Stimulated activated CD8-positive, alpha-beta memory T cell treated with anti-CD3 and anti-CD28 coated beads, Interleukin-7, amount 100 ng/mL, for 24 hours (primary cell): ENCODE data around the gene ME1.
"Not testable (repeated sequence)": the region's sequence is repeated elsewhere in the genome, so short reads cannot be mapped to it uniquely, and the experiment has no call there.

Source experiments
- DNase-seq: peaks from one replicate; pipeline ENCODE4 v3.0.0-alpha.2; 2020; ENCODE audit warnings: low read depth

The ME1 gene

DNA sequence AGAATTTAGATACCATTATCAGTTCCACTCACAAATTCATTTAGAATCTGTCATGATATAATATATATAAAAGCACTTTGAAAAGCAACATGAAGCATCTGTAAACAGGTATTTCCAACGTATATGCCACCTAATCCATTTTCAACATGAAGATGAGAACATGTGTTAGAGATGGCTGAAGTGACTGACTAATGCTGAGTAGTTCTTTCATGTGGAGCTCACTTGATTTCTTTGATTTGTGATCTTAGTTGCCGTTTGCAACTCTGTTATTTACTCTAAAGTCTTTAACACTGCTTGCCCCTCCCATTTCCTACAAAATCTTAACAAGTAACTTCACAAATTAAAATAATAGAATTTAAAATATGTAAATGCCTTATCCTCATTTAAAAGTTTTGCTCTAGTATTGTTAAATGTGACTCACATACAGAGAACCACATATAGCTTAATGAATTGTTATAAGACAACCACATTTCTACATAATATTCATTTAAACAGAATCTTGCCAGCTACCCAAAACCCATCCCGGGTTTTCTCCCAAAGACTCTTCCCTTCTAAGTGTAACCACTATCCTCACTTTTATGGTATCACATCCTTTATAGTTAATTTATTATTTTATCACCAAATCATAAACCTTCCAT is 78.3 kb downstream of the ME1 start:
- DNase-seq = no peak

DNA sequence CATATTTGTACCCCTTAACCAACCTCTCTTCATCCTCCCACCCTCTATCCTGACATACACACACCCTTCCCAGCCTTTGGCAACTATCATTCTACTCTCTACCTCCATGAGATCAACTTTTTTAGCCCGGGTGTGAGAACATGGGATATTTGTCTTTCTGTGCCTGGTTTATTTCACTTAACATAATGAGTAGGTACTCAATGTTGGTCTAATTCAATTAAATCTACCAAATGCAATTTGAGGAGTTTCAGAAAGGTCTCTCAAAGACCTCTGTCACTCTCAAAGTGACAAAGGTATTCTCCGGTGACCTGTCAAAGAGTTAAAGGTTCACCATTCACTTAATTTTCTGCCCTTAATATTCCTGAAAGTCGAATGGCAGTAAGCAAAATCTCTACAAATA is 87.7 kb downstream of the ME1 start:
- no peak for DNase-seq

DNA sequence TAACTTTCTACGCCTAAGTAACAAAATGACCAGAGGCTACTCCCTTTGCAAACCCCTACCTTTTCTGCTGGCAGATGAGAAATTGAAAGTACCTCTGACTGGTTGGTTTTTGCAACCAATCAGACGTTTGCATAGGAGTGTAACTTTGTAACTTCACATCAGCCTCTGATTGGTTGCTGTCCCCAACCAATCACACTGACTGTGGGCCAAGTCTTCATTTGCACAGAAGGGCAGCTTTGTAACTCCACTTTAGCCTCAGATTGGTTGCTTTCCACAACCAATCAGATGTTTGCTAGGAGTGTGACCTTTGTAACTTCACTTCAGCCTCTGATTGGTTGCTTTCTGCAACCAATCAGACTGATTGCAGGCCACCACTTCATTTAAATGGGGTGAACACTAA is 89.1 kb downstream of the ME1 start:
- DNase-seq = no peak

DNA sequence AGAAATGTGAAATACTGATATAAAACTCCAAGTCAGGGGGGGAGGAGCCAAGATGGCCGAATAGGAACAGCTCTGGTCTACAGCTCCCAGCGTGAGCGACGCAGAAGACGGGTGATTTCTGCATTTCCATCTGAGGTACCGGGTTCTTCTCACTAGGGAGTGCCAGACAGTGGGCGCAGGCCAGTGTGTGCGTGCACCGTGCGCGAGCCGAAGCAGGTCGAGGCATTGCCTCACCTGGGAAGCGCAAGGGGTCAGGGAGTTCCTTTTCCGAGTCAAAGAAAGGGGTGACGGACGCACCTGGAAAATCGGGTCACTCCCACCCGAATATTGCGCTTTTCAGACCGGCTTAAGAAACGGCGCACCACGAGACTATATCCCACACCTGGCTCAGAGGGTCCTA is 96.9 kb downstream of the ME1 start:
- not testable (repeated sequence) for DNase-seq

DNA sequence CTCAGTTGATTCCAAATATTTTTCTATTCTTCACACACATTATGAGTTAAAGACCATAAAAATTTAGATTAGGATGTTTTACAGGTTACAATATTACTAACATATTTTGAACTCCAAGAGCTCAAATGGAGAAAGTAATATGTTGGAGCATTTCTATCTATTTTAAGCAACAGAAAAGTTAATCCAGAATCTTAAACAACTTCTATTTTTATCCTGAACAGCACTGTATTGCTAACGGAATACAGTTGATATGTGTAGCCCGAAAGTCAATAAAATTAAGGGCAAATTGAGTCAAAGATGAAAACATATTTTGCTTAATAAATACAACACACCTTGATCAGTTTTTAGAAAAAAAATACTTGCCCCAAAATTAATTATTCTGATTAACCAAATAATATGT is 97.4 kb downstream of the ME1 start:
- no peak for DNase-seq

DNA sequence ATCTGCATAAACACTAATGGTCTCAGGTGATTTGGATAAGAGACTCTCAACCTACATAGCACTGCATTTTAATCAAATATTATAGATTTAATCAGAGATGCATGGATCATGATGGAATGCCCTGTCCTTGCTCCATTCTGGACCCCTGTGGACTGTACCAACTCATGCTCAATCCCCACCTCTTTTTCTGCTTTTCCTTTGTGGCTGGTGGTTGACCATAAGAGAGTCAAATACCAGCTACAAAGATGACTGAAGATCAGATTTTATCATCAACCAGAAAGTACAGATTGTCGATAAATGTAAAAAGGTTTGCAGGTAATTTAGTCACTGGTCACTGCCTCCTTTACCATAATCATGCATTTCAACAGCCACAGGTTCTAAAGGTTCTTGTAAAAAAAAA is 116.2 kb downstream of the ME1 start:
- DNase-seq = no peak

DNA sequence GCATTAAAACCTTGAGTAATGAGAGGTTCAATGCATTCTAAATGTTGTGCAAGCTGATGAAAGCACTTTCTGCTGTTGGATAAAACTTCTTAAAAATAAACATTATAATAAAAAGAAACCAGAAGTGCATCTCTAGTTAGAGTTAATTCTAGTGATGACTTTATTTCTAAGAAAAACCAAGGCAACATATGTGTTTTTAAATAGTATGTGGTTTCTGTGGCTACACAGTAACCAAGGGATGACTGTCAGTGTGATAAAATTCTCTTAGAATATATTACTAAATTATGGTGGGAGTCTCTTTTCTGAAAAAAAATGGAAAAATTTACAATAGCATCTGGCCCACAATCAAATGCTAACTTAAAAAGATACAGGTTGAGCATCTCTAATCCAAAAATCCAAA is 117.0 kb downstream of the ME1 start:
- no peak for DNase-seq

DNA sequence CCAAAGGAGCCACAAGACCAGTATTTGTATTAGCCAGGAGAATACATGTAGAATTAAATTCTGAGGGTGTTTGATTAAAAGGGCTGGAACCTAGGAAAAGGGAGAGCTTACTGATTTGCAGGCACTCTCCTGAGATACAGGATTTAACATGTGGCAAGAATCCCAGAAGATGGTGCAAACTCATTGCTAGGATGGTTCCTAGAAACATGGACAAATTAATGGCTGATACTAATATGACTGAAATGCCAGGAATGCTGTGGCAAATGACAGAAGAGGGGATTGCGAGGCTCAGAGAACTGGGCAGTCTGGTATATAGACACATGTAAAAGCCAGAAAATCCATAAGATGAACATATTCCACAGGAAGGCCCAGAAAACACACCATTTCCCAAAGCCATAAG is 119.6 kb downstream of the ME1 start:
- no peak for DNase-seq

DNA sequence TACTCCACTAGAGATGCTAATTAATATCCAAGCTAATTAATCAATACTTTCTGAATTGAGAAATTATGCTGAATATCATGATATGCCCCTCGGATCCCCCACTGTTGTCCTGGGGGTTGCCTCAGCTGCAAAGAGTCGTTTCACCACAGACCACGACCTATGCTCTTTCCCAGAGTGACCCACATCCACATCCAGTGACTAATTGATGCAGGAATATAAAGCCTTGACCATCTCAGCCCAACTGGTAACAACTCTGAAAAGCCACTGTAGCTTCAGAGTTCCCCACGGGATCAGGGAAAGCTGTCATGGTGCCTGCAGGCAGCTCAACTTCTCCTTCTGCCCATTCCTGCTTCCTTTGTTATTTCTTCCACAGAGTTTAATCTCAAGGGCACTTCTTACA is 120.8 kb downstream of the ME1 start:
- no peak for DNase-seq

DNA sequence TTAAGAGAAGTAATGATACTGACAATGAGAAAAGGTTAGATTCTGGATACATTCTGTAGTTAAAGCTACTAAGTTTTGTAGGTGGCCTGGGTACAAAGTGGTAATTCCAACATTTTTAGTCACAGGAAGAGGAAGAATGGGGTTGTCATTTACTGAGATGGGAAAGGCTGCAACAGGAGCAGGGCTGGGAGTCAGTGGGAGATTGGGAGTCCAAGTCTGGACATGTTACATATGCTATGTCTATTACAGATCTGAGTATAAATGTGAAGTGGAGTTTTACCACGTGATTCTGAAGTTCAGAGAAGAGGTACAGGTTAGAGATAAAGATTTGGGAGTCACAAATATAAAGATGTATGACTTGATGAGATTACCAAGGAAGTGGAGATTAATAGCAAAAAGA is 121.5 kb downstream of the ME1 start:
- DNase-seq = no peak

DNA sequence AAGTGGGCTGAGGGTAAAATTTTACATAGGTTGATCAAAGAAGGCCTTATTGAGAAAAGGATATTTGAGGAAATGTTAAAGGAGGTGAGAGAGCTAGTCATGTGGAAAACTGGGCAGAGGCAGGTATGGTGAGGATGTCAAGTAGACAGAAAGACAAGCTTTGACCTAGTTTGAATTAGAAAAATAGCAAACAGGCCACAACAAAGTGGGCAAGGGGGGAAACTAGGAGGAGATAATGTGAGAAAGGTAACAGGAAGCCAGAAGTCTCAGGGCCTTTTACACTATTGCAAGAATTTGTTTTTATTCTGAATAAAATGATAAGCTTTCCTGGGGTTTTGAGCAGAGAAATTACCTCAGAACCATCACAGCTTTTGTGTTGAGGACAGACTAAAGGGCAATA is 122.0 kb downstream of the ME1 start:
- no peak for DNase-seq

DNA sequence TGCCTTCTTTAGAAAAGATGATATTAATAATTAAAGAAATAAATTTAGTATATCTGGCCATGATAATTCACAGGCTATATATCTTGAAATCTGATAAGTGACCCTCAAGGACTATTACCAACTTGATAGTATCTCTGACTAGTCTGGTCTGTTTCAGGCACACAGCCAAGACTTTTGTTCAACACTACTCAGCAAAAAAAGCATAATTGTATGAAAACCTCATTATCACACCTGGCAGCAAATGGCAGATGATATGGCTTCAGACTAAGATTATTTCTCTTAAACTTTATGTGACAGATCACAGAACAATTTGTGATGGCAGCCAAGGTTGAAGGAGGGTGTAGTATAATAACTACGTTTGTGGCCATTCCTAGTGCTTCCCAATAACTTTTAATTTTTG is 123.0 kb downstream of the ME1 start:
- DNase-seq = no peak

DNA sequence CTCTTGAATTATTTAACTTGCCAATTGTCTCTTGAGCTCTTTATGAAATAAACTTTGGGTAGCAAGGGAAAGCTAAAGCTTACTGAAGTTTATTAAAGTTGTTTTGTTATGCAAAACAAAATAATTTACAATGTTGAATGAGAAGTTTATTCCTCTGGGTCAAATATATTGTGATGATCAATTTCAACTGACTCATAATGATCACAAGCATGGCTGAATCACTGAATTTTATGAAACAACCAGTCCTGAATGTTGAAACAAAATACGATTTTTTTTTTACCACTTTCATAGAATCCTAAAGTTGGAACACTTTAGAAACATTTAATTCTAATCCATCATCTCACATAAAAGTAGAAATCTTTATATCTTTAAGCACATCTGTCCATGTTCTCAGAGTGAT is 127.4 kb downstream of the ME1 start:
- DNase-seq = no peak

DNA sequence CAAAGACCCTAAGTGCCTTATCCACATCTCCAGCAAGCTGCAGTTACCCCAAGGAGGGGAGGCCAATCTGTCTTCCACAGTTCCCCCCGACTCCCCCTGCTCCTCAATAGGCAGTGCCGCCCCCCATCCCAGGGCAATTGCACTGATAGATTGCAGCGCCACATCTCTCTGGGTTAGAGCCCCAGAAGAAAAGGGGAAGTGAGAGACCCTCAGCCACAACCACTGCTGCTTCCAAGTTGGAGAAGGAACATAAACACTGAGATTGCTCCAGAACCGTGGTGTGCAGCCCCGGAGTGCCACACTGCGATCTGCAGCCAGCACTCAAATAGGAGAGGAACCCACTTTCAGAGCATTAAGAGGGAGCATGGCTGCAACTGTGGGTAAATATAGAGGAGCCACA is 136.2 kb downstream of the ME1 start:
- no peak for DNase-seq

DNA sequence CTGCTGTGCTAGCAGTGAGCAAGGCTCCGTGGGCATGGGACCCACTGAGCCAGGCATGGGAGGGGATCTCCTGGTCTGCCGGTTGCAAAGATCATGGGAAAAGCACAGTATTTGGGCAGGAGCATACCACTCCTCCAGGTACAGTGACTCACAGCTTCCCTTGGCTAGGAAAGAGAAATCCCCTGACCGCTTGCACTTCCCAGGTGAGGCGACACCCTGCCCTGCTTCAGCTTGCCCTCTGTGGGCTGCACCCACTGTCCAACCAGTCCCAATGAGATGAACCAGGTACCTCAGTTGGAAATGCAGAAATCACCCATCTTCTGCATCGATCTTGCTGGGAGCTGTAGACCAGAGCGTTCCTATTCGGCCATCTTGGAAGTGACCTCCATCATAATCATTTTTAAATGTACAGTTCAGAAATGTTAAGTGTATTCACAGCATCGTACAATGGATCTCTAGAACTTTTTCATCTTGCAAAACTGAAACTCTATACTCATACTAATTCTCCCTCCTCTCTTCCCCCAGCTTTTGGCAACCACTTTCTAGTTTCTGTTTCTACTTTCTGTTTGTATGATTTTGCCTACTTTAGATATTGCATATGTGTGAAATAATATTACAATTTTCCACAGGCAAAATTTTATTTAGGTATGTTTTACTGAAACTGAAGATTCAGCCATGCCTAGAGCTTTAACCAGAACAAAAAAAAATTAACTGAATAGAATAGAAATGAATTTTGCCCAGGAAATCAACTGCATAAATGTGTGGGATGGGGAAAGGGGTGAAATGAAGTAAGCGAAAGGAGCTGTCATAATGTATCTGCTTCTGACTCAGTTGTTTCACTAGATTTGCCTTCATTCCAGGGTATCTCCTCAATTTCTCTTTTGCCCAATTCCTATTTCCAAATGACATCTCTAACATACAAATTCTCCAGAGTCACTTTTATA is 137.7 kb downstream of the ME1 start:
- DNase-seq = no peak

DNA sequence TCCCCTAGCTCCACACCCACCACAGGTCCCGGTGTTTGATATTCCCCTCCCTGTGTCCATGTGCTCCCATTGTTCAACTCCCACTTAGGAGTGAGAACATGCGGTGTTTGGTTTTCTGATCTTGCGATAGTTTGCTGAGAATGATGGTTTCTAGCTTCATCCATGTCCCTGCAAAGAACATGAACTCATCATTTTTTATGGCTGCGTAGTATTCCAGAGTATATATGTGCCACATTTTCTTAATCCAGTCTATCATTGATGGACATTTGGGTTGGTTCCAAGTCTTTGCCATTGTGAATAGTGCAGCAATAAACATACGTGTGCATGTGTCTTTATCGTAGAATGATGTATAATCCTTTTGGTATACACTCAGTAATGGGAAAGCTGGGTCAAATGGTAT is 143.6 kb downstream of the ME1 start:
- not testable (repeated sequence) for DNase-seq

DNA sequence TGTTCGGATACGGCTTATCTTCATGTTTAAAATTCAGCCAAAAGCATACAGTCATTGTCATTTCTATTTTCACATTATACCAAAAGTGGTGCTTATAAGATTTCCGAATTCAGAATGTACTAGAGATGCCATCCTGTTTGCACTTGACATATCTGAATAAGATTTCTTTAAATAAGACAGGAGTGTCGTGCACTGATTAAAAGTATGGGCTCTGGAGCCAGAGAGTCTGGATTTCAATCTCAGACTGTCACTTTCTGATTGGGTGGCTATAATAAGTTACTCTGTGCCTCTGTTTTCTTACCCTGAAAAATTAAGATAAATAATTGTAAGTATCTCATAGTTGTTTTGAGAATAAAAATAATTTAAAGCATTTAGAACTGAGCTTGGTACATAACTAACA is 144.9 kb downstream of the ME1 start:
- DNase-seq = no peak

DNA sequence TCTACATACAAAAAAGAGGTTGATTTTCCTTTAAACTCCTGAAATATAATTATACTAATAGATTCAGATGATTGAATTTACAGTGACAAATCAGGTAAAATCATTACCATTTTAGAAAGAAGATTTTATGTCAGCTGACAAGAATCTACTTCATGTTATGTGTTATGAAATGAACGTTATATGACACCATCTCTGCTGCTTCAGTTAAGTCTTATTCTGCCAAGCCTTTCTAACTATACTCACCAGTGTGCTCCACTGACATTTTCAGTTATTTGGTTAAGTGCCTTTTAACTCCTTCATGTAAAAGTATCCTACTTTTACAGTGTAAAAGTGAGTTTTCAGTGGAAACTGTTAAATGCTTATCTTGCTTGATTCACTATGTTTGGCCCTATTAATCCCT is 157.3 kb downstream of the ME1 start:
- DNase-seq = no peak

DNA sequence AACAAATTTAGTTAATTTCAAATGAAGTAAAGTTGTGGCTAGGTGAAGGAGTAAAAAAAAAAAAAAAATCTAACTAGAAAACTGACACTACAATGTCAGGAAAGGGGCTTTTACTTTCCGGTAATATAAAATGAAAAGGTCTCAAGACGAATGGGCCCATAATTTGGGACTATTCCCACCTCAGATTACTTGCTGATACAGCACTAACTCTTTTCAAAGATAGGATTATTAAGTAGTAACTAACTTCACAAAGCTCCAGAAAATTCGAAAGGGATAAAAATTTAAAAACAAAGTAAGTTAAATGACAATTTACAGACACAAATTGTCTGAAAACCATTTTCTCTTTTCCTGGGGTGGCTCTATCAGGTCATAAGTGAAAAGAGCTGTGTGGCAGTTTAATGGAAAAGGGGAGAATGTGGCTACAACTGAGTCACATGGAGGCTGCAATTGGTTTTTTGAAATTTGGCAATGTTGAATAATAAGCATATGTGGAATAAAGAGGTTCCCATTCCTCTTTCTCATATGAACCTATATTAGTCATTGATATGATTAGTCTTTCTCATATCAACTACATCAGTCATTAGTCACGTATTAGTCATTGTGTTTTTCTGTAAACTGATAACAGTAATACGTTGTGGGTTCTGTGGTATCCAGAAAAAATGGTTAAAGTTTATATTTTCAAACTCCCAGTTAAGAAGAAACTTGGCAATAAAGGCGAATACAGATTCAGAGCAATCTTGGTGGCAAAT is 159.7 kb downstream of the ME1 start:
- no peak for DNase-seq

DNA sequence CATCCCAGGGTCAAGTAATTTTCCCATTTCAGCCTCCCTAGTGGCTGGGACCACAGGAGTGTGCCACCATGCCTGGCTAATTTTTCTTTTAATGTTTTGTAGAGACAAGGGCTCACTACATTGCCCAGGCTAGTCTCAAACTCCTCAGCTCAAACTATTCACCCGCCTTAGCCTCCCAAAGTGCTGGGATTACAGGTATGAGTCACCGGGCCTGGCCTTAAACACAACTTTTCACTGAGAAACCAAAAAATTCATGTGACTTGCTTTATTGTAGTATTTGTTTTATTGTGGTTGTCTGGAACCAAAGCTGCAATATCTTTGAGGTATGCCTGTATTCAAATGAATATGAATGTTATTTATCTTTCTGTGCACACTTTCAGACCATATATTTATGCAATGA is 165.5 kb downstream of the ME1 start:
- DNase-seq = no peak

DNA sequence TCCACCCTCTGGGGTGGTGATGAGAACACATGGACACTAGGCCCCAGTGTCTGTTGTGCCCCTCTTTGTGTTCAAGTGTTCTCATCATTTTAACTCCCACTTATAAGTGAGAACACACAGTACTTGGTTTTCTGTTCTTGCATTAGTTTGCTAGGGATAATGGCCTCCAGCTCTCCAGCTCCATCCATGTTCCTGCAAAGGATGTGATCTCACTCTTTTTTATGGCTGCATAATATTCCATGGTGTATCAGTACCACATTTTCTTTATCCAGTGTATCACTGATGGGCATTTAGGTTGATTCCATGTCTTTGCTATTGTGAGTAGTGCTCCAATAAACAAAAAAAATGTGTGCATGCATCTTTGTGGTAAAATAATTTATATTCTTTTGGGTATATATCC is 170.3 kb downstream of the ME1 start:
- DNase-seq = no peak

DNA sequence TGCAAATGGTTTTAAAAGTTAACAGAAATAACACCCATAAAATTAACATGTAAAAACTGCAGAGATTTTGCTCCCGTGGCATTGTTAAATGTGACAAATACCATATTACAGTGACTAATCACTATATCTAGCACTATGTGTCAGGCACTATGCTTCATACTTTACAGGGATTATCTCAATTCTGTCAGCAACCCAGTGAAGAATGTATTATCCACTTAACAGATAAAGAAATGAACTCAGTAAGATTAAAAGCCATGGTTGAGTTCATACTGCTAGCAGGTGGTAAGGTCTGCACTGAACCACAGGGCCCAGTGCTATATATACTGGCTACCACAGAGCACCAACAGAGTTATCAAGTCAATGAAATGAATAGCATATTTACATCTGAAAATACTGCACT is 172.3 kb downstream of the ME1 start:
- no peak for DNase-seq

DNA sequence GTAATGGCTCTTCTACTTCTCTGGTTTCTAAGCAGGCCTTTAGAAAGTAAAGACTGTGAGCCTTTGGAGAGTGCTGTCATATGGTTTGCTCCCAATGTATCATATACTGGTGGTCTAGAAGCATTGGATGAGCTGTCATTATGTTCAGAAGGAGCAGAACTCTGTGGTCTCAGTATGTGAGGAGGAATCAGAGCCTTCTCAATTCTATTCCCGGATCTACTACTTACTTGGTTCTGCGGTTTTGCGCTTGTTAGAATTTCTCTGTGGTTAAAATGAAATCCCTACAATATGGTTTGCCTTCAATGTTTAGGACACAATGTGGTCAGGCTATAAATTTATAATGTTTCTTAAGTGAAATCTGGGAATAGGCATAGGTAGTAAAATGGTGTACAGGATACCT is 173.1 kb downstream of the ME1 start:
- no peak for DNase-seq
